GM18519 (cell line): ENCODE data around the gene ZC2HC1B.

Experiments used
- ATAC-seq: cut with Tn5 transposase; IDR thresholded peaks from one replicate; pipeline ENCODE4 v1.9.1; 2021; ENCODE audit warnings: mild to moderate bottlenecking, moderate library complexity; ENCODE audit not compliant: unreplicated experiment, low FRiP score

ZC2HC1B gene

GRCh38 chr6:143928853-143929252 is 64.6 kb downstream of the ZC2HC1B start:
- no peak for ATAC-seq

GRCh38 chr6:143929975-143930374 is 65.7 kb downstream of the ZC2HC1B start:
- ATAC-seq: no peak

GRCh38 chr6:143934331-143934730 is 70.1 kb downstream of the ZC2HC1B start:
- no peak for ATAC-seq

- no peak for ATAC-seq
Observed at GRCh38 chr6:143934867-143935266, 70.6 kb downstream of the ZC2HC1B start.

DNA sequence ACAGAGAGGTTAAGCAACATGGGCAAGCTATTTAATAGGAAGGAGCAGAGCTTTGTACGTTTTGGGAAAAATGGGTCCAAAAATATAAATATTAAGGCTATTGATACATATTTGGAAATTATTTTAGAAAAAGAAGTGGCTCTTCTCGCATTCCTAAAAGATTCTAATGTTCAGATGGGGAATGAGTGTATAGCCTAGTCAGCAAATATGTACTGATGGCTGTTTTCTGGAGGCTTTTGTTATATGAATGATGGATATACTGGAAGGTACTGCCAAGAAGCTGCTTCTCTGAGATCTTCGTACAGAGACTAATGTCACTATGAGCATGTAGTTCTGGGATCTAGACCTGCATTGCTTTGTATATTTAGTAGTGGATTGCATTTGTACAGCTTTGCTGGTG is 72.1 kb downstream of the ZC2HC1B start:
- no peak for ATAC-seq

DNA sequence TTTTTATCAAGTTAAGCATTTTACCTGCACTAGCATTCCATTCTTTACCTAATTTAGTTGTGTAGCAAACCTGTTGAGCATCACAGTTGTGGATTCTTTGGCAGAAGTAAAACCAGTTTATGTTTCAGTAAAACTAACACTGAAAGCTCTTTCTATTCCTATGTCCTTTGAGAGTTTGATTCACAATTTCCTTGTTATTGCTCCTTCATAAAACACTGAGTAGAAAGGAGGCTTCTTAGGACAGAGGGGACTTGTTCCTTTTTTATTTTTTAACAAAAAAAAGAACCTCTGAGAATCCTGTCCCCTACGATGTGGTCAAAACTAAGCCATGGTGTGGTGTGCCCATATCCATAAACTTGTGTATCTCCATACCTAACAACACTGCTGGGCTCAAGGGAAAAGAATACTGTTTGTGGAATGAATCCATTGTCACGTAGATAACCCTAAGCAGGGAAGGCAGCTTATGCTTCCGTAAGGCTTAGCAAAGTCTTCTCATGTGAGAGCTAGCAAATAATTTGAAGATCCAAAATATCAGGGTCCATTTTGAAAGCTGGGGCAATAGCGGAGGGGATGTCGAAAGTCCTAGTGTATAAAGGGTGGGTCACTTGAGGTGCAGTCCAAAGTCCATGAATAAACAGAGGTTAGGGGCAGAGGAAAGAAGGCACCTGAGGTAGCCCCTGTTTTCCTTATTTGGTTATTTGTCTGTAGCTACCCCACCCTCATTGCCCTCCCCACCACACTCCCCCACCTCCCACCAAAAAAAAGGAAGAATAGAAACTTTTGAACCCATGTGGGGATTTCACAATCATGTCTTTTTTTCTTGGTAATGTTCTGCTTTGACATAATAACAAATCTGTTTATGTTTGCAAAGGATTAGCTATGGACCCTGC is 72.7 kb downstream of the ZC2HC1B start:
- ATAC-seq: no peak

GRCh38 chr6:143937668-143937970 is 73.3 kb downstream of the ZC2HC1B start:
- ATAC-seq: no peak

- no peak for ATAC-seq
Observed at GRCh38 chr6:143939364-143939763, 75.1 kb downstream of the ZC2HC1B start.

GRCh38 chr6:143940011-143940597 is 75.8 kb downstream of the ZC2HC1B start:
- ATAC-seq: peak; percentile 87

GRCh38 chr6:143941852-143942627 is 77.8 kb downstream of the ZC2HC1B start:
- no peak for ATAC-seq

GRCh38 chr6:143948208-143948607 is 83.9 kb downstream of the ZC2HC1B start:
- no peak for ATAC-seq

GRCh38 chr6:143949535-143949934 is 85.3 kb downstream of the ZC2HC1B start:
- ATAC-seq: no peak

GRCh38 chr6:143949962-143950361 is 85.7 kb downstream of the ZC2HC1B start:
- no peak for ATAC-seq

DNA sequence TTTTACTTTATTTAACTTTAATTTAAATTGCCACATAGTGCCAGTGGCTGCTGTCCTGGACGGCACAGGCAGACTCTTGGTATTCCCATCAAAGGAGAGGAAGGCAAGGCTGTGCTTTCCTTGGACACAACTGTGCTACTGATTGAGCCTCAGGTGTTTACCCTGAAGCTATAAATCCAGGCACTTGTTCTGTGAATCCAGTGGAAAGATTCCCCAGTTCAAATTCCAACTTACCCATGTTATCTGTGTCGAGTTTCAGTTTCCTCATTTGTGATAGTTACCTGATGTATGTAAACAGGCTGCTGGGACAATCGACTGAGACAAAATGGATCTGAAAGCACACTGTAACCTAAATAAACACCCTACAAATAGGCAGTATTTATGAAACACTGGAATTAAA is 86.6 kb downstream of the ZC2HC1B start:
- ATAC-seq: no peak

GRCh38 chr6:143952060-143952778 is 87.9 kb downstream of the ZC2HC1B start:
- ATAC-seq: no peak

GRCh38 chr6:143952947-143953701 is 88.8 kb downstream of the ZC2HC1B start:
- no peak for ATAC-seq

DNA sequence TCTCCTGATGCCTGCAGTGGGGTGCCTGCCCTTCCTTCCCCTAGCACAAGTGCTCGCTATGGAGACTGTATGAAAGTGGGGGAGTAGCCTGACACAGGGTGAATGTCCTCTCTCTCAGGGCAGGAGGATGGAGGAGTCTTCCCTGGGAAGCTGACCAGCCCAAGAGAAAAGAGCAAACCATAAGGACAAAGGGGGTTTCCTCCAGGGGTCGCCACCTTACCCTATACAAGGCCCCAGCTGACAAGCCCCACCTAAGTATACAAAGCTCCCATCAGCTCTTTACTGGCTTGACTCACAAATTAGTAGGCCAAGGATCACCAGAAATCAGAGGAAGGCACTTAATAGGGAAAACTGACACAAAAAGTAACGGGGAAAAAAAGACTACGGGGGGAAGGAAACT is 89.6 kb downstream of the ZC2HC1B start:
- no peak for ATAC-seq

GRCh38 chr6:143955971-143956370 is 91.7 kb downstream of the ZC2HC1B start:
- no peak for ATAC-seq

GRCh38 chr6:143957679-143958274 is 93.5 kb downstream of the ZC2HC1B start:
- ATAC-seq: no peak
